GM21528 (cell line): ENCODE measurements around the gene EIPR1.
"Not testable (repeated sequence)": the region's sequence is repeated elsewhere in the genome, so short reads cannot be mapped to it uniquely, and the experiment has no call there.

Source experiments
- ATAC-seq: cut with Tn5 transposase; IDR thresholded peaks from one replicate; pipeline ENCODE4 v1.9.1; 2021; ENCODE audit warnings: mild to moderate bottlenecking, moderate library complexity; ENCODE audit not compliant: unreplicated experiment, low FRiP score

Gene EIPR1

DNA sequence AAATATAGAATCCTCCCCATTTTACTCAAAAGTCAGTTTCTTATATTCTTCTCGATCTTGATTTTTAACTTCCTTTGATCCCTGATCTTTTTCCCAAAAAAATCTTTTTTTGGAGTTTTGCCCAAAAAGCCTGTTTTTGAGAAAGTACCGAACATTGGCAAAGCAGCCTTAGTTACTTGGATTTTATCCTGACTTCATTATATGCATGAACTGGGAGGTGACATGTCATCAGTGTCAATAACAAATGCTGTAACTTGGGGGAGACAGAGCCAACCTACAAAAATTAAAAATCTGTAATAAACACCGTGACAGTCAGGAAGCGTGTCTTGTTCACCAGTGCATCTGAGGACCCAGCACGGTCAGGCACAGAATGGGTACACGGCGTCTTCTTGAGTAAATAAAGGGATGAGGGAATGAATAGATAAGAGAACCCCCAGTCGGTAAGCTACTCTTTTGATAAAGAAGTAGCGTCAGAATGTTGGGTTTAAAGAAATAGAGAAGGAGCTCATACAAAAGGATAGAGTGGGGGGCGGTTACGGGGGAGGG, 26.8 kb upstream of the EIPR1 start:
- no peak for ATAC-seq

DNA sequence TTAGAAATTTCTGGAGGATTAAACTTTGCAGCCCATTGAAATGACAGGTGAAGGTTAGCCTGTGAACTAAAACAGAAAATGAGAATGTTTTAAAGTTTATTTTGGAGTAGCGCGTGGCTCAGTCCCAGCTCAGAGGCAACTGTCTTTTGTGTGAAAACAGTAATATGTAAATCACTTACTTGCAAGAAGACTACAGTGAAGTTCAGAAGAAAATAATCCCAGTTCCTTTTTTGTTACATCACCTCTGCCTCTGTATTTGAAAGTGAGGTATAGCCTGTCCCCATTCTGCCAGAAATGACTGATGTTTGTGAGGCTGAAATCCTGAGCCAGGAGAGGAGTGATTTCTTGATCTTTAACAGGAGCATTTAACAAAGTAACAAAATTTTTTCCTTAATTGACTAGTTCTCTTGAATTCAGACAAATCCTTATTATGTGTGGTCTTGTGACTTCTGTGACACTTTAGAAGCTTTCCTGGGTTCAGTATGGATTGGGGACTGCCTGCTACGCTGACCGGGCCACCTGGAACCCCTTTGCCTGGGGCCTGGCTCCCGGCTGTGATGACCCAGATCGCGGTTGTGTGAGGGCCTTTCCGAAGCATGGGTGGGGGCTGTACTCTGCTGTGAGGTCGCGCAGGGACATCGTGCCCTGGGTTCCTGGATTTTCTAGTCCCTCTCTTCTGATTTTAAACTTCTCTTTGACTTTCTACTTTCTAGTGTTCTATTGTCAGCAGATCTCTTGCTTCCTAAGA, 26.1 kb upstream of the EIPR1 start:
- peak; percentile 99 for ATAC-seq

DNA sequence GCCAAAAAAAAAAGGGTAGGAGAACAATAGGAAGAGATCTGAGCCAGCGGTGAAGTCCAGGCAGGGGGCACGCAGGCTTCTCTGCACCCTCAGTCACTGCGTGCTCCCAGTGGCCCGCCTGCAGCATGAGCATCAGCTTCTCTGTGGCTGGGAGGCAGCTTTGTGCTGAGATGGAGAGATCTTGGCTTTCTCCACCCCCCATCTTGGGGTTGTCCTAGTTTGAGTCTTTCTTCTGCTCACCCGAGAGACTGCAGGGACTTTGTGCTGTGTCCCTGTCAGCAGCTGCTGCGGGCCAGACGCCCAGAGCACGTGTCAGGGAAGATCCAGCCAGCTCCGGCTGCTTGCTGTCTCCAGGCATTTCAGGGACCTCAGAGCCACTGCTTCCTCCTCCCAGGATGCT, 22.2 kb upstream of the EIPR1 start:
- ATAC-seq: no peak

DNA sequence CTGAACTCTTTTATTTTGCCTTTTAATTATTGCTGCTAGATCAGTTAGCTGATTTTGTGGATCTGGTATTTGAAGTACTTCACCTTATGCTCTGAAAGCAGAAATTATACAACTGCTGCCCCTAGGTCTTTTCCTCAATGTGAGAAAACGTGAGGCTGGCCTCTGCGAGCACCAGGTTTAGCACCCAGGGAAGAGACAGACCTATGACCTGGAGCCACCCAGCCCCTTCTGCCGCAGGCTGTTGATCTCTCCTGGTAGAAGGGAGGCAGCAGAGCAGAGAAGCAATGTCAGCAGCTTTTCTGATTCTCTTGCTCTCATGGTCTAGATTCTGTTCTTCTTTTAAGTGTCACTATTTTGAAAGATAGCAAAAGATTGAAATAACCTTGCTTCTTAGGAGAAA, 21.8 kb upstream of the EIPR1 start:
- ATAC-seq: no peak

DNA sequence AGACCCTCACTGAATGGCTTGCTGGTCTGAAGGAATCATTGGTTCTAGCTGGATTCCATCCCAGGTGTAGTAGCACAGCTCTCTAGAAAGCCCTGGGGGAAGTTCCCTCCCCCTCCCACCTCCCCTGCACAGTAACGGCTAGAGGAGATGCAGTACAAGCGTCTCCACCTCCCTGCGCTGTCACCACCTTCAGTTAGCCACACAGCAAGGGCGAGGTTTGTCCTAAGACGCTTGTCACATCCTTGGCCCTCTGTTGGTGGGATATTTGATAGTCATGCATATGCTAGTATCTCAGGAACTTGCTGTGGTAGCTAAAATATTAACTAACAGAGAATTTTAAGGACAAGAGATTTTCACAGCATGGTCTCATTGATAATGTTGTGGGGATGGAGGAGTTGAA, 21.2 kb upstream of the EIPR1 start:
- ATAC-seq: no peak

DNA sequence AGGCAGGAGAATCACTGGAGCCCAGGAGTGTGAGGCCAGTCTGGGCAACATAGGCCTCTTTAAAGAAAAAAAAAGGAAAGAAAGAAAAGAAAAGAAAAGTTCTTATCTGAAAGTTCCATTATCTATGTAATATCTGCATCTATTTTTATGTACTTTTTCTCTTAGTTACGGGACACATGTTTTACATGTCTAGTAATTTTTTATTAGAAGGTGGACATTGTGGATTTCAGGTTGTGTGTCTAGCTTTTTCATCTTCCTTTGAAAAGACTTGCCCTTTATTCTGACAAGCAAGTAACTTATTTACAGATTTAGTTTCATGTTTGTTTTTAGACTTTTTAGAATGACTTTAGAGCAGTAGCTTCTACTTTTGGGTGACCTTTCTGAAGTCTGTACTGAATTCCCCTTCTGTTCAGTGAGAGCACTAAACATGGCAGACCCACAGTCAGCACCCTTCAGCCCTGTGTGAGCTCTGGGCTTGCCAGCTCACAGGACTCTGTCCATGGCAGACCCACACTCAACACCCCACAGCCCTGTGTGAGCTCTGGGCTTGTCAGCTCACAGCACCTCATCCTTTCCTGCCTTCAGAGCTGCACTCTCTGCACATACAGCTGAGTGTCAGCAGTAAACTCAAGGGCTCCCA, 19.4 kb upstream of the EIPR1 start:
- no peak for ATAC-seq

DNA sequence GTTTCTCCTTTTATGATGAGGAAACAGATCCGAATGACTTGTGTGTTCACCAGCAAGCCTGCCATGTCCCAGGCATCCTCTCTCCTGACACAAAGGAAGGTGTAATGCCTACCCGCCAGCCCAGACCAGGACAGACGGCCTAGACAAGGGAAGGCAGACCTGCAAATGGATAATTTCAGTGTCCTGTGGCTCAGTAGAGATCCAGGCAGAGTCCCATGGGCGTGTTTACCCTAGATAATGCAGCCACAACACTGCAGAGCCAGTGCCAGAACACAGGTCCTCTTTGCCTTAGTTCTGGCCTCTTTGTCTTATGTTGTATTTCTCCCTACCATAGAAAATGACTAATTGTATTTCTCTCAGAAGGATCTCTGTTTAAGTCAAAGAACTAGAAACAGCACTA, 14.6 kb upstream of the EIPR1 start:
- no peak for ATAC-seq

DNA sequence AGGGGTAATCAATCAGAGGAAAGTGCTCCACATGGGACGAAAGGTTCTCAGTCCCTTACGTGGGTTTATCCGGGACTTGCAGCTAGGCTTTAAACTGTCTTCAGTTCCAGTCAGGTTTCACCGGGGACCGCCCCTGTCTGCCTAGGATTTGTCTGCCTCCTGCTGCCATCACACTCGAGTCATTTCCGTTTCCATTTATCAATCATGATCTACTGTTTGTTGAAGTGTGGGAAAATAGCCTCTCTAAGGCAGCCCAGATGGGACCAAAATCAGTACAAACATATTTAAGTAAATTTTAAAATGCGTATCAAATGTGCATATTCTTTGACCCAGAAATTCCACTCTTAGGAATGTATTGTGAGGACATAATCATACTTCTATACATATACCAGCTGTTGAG, 12.4 kb upstream of the EIPR1 start:
- no peak for ATAC-seq

DNA sequence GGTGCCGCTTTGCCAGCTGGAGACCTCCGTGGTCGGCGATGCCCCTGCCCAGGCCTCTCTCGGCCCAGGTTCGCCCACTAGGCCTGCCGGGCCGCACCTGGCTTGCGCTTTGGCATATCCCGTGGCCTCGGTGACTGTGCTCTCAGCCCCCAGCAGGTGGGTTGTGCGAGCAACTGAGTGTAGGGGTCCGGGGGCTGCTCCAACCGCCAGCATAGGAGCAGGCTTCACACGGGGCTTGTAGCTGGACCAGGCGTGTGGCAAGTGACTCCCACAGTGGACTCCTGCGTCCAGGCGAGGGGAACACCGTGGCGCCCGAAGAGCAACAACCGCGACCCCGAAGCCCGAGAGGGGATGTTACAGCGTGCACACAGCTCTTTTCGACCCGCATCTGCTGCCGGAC, 11.6 kb upstream of the EIPR1 start:
- no peak for ATAC-seq

DNA sequence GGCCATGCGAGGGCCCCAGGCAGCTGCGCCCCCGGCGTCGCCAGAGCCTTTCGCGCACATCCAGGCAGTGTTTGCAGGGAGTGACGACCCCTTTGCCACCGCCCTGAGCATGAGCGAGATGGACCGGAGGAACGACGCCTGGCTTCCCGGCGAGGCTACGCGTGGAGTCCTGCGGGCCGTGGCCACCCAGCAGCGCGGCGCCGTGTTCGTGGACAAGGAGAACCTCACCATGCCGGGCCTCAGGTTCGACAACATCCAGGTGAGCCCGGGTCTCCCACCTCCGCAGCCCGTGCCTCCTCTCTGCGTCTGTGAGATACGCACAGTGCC, 10.8 kb upstream of the EIPR1 start:
- ATAC-seq: no peak

DNA sequence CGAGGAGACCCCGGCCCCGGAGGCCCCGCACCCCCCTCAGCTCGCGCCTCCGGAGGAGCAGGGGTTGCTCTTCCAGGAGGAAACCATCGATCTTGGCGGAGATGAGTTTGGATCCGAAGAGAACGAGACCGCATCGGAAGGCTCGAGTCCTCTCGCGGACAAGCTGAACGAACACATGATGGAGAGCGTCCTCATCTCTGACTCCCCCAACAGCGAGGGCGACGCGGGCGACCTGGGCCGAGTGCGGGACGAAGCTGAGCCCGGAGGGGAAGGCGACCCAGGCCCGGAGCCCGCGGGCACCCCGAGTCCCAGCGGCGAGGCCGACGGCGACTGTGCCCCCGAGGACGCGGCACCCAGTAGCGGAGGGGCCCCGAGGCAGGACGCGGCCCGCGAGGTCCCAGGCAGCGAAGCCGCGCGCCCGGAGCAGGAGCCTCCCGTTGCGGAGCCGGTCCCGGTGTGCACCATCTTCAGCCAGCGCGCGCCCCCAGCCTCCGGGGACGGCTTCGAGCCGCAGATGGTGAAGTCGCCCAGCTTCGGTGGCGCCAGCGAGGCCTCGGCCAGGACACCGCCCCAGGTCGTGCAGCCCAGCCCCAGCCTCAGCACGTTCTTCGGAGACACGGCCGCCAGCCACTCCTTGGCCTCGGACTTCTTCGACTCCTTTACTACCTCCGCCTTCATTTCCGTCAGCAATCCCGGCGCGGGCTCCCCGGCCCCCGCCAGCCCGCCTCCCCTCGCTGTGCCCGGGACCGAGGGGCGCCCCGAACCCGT, 10.2 kb upstream of the EIPR1 start:
- ATAC-seq: no peak

DNA sequence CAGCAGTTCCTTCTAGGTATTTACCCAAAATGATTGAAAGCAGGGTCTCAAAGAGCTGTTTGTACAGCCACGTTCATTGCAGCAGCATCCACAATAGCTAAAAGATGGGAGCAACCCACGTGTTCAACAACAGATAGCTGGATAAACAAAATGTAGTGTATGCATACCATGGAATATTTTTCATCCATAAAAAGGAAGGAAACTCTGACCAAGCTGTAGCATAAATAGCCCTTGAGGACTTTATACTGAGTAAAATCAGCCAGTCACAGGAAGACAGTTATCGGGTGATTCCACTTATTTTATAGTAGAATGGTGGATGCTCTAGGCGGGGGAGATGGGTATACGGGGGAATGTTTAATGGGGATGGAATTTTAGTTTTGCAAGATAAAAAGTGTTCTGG, 9.4 kb upstream of the EIPR1 start:
- no peak for ATAC-seq

DNA sequence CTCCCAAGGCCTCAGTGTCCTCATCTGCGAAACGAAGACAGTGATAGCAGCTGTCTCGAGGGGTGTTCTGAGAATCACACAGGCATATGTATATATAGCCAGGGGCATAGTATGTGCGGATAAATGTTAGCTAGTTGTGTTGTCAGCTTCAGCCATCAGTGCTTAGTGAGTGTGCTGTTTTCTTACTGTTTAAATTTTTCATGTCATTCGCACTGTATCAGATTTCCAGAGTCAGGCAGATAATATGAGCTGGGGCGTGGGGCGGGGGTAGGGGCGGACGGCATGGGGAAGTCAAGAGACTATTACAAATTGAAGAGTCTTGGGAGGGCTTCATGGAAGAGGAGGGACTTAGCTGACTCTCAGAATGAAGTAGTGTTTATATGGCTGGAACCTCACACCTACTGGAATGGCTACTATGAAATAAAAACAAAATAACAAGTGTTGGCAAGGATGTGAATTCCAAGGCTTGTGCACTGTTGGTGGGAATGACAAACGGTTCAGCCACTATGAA, 8.9 kb upstream of the EIPR1 start:
- ATAC-seq: no peak

DNA sequence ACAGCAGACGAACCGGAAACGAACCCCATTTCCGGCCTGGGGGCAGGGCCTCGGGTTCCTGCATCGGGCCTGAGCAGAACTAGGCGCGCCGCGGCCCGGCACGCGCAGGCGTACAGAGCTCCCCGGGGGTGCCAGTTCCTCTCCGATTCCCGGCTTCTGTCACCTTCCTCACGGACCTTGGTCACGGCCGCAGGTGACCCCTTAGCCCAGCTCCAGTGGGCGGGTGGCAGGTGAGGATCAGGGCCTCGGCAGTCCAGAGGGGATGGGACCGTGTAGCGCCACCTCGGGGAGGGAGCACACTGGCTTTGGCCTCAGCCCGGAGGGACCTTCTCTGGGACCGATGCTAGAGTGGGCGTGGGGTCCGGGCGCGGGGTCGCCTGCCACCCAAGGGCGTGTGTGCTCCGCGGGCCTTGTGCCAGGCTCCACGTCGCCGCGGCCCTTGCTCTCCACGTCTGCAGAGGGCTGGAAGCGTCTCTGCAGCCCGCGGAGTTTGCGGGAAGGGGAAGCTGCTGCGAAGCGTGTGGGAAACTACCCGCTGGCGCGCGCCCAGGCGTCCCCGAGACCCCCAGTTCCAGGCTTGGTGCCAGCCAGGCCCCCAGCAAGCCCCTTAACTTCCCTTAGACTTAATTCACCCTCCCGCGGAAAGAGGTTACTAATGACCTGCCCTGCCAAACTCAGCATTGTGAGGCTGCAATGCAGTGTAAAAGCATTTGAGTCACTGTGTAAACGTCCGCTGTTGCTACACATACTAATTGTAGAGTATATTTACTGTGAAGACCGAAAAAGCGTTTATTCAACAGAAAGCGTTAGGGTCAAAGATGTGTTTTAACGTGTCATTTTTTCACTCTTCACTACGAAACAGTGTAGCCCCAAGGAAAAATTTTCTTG, 2.3 kb upstream of the EIPR1 start, which contains the start of gene TRAPPC12:
TRAPPC12 (plus strand) TSS at position 48 of the 888 bp plus-strand sequence. CDS start 7,930 bp downstream, outside the sequence.
- peak; percentile 74 for ATAC-seq

DNA sequence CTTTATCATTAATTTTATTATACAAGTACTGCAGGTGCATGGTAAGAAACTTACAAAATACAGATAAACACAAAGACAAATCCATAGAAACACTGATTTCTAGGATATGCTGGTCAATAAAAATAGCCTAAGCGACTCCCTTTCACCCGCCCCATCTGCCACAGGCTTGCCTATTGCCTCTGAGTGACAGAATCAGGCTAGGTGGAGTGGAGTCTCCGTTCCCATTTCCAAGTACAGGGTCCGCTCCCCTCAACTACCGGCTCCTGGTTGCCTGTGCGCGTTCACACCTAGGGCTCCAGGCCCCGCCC, 1.7 kb upstream of the EIPR1 start:
- ATAC-seq: no peak

DNA sequence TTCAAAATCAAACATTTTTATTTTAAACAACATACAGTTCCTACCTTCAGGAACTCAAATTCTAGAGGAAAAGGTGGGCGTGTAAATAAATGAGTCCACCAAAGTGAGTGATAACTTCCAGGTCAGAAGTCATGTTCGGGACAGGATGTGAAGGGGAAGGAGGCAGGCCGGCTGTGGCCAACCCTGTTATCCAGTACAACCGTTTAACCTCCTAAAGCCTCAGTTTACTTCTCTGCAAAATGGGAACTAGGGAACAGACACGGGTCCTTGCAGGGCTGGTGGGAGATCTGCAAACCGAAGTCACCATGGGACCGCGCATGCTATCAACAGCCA, 373 bp downstream of the EIPR1 start:
- ATAC-seq: peak; percentile 29

DNA sequence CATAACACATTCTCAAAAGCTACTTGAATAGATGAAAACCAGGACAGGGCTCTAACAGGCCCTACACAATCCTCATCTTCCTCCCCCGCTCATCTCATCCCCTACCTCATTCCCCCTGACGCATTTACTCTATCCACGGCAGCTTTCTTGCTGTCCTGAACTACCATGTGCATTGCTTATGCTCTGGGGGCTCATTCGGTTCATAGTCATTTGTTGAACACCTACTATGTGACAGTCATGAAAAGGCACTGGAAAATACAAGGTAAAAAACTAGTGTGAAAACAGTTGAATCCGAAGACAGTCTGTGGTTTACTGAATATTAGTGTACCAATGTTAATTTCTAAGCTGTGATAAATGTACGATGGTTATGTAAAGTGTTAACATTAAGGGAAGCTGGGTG, 797 bp downstream of the EIPR1 start:
- no peak for ATAC-seq

DNA sequence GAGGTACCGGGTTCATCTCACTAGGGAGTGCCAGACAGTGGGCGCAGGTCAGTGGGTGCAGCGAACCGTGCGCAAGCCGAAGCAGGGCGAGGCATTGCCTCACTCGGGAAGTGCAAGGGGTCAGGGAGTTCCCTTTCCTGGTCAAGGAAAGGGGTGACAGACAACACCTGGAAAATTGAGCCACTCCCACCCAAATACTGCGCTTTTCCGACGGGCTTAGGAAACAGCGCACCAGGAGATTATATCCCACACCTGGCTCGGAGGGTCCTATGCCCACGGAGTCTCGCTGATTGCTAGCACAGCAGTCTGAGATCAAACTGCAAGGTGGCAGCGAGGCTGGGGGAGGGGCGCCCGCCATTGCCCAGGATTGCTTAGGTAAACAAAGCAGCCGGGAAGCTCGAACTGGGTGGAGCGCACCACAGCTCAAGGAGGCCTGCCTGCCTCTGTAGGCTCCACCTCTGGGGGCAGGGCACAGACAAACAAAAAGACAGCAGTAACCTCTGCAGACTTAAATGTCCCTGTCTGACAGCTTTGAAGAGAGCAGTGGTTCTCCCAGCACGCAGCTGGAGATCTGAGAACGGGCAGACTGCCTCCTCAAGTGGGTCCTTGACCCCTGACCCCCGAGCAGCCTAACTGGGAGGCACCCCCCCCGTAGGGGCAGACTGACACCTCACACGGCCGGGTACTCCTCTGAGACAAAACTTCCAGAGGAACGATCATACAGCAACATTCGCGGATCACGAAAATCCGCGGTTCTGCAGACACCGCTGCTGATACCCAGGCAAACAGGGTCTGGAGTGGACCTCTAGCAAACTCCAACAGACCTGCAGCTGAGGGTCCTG, 8.1 kb downstream of the EIPR1 start:
- not testable (repeated sequence) for ATAC-seq

DNA sequence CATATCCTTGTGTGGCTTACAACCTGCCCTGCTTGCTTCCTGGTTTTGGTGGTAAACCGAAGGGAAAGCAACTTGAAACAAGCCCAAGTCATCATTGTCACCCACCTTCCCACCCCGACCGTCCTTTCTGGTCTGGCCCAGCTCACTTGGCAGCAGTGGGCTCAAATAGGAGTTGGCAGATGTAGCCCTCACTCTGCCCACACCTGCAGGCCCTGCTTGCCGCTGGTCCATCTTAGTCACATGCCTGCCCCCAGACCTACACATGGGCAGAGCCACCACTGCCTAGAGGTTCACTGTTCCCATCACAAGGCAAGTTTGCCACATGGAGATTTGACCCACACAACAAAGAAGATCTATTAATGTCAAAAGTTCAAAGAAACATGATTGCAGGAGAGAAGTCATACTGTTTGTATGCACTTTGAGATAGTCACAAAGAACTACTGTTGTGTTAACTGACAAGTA, 9.3 kb downstream of the EIPR1 start:
- no peak for ATAC-seq

DNA sequence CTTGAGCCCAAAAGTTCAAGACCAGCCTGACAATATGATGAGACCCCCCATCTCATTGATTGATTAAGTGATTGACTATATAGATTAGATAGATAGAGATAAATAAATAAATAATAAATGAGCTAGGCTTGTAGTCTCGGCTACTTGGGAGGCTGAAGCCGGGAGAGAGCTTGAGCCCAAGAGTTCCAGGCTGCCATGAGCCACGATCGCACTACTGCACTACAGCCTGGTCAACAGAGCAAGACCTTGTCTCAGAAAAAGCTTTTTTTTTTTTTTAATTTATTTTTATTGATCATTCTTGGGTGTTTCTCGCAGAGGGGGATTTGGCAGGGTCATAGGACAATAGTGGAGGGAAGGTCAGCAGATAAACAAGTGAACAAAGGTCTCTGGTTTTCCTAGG, 12.4 kb downstream of the EIPR1 start:
- ATAC-seq: no peak
